ENCODE measurements around the gene RAB7A.
"Not testable (repeated sequence)": the region's sequence is repeated elsewhere in the genome, so short reads cannot be mapped to it uniquely, and the experiment has no call there.

The RAB7A gene

GRCh38 chr3:128823631-128824030 lies 97.6 kb downstream of the RAB7A start:
- DNase-seq: no peak

DNA sequence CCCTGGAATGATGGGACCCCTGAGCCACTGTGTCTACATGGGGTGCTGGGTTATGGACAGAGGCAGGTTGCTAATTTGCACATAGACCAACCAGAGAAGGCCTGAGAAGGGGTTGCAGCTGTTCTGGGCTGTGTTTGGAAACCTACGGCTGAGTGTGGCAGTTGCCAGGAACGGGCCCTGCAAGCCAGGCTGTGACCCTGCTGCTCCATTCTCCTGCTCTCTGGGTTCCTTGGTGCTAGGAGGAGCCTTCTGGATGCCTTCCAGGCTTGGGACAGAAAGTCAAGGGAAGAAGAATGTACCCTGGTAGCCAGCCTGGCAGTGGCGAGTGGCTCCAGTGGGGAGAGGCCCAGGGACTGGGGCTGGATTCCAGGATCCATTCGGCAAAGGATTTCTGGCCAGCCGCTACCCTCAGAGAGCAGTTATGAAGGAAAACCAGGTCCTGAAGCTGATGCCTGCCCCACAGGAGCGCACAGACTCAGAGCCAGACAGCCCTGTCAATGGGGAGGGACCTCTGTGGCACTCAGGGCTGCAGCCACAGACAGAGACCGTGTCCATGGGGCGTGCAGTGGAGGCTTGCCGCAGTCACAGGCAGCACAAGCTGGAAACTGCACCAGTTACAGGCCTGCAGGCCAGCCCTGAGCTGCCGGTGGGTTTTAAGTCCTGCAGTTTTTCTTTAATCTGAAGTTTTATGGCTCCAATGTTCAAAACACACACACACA lies 98.3 kb downstream of the RAB7A start:
- no peak for DNase-seq

- DNase-seq: no peak
These were observed 99.2 kb downstream of the RAB7A start for GRCh38 chr3:128825117-128825725.

DNA sequence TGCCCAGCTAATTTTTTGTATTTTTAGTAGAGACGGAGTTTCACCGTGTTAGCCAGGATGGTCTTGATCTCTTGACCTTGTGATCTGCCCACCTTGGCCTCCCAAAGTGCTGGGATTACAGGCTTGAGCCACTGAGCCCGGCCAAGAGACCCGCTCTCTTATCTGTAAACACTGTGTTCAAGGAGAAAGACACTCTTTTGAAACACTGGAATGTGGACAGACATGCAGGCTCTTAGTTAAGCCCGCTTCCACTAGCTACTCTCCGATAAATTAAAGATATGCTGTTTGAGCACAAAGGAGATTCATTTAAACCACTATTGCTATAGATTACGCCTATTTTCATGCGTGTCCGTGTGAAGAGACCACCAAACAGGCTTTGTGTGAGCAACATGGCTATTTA lies 103.1 kb downstream of the RAB7A start:
- DNase-seq: not testable (repeated sequence)

DNA sequence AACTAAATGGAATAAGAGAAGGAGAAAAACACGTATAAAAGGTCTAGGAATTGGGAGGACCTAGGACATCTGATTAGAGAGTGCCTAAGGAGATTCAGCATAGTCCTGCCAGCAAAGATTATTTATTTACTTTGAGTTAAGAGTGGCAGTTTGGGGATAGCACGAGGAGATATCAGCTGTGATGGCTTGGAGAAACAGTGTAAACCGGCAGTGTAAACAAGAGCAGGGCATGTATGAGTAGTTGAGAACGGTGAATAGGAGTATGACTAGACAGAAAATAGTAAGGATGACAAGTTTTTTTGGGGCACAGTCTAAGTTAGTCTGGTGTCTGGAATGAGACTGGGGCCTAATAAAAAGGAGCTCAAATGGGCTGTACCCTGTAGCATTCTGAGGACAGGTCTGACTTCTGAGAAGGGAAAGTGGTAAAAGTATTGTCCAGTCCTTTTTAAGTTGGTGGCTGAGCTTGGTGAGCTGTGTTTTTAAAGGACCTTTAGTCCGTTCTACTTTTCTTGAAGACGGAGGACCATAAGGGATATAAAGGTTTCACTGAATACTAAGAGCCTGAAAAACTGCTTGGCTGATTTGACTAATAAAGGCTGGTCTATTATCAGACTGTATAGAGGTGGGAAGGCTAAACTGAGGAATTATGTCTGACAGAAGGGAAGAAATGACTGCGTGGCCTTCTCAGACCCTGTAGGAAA lies 104.1 kb downstream of the RAB7A start:
- not testable (repeated sequence) for DNase-seq

GRCh38 chr3:128830762-128831161 lies 104.8 kb downstream of the RAB7A start:
- DNase-seq: not testable (repeated sequence)

DNA sequence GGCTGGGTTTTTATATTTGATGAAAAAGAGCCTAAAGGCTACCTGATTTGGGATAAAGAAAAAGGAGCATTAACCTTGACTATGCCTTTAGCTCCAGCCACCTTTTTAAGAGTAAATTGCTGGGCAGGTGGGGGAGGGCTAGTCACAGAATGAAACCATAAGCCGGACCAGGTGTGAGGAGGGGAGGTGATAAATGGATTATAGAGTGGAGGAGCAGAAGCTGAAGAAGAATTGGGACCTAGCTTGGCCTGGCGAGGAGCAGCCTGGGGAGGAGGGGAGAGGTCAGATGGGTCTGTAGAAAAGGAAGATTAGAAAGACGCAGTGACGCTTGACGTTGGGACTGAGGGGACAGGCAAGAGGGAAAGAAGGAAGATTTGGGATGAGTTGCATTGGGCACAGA lies 107.0 kb downstream of the RAB7A start:
- not testable (repeated sequence) for DNase-seq

DNA sequence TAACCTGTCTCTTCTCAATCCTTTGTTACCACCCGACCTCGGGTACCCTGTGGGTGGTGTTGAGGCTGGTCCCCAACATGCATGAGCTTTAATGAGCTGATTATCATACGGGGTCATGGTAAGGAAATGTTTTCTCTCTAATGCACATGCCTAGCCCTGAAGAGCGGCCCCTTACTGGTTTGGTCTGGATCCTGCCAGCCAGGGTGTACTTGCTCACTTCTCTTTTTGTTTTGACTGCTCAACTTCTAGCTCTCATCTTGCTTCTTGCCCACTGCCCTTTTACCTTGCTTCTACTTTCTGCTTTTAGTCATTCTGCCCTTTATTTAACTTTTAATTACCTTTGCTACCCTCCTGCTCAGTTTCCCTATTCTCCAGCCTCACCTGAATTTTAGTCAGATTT lies 109.1 kb downstream of the RAB7A start:
- DNase-seq: no peak

DNA sequence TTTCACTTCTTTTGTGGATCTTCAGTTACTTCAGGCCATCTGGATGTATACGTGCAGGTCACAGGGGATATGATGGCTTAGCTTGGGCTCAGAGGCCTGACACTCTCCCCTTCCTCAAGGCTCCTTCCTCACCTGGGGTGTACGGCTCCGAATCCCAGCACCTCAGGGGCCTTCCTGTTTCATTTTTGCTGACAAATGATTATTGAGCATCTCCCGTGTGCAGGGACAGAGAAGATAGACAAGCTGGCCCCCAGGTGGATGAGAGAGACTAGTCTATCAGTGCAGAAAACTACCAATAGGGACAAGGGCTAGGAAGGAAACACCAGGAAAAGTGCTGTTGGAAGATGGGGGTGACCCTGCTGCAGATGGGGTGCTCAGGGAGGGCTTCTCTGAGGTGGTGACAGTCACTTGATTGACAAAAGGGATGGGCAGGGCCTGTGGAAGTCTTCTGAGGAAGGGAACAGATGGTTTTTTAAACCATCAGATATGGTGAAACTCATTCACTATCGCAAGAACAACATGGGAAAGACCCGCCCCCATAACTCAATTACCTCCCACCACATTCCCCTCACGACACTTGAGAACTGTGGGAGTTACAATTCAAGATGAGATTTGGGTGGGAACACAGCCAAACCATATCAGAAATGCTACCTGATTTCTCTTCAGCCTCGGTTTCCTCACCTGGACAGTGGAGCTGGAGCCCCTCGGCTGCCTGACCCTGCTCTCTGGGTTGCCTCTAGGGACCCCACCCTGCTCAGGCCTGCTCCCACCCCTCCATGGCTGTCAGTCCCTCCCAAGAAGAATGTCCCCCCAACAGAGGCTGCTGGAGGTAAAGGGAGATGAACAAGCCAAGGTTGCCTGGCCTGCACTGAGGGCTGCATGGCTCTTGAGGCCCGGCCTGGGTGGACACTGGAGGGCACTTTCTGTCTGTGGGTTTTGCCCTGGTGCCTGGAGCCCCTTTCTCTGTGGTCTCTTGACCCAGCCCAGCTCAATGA lies 116.2 kb downstream of the RAB7A start:
- DNase-seq: no peak

GRCh38 chr3:128844502-128844901 lies 118.5 kb downstream of the RAB7A start:
- DNase-seq: no peak

- DNase-seq: no peak
These were observed 119.3 kb downstream of the RAB7A start for GRCh38 chr3:128845119-128845777.

GRCh38 chr3:128845778-128846485 lies 119.9 kb downstream of the RAB7A start:
- peak; percentile 65 for DNase-seq

DNA sequence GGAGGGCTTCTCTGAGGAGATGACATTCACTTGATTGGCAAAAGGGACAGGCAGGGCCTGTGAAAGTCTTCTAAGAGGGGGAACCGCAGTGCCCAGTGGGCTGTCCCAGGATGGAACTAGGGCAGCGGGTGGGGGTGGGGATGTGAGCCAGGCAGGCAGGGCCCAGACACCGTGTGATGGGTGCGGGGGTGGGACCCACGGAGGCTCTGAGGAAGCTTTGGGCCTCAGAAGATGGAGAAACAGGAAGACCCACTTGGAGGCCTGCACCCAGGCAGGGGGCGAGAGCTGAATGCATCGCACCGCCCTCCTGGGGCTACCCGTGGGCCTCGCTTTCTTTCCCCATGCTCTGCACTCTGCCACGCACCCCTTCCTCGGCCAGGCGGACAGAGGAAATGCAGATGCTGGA lies 120.5 kb downstream of the RAB7A start:
- no peak for DNase-seq

DNA sequence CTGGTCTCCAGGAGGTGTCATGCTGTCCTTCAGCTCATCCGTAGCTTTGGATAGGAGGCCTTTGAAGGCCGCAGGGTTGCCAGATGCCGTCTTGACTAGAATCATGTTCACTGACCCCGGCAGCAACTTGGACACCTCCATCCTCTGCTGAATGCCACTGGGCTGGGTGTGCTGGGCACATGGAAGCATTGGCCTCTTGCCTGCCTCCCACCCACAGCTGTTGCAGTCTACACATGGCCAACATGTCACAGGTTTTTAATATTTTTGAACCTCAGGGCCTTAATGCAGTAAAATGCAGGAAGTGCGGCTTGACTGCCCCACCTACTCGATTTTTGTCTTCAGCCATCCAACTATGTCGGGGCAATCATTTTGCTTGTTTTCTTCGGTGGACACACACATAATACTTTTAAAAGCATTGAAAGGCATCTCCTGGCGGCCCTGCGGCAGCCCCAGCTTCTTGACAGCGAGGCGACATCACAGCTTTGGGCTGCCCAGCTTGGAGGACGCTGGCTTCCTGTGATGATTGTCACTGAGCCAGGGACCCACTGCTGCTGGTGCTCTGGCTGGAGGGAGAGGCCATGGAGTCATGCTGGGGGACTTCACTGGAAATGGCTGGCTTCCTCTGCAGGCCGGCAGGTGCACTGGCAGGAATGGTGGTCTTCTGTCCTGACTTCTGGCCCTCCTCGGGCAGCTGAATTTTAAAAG lies 121.8 kb downstream of the RAB7A start:
- DNase-seq: no peak

- DNase-seq: no peak
These were observed 123.0 kb downstream of the RAB7A start for GRCh38 chr3:128848936-128849335.

DNA sequence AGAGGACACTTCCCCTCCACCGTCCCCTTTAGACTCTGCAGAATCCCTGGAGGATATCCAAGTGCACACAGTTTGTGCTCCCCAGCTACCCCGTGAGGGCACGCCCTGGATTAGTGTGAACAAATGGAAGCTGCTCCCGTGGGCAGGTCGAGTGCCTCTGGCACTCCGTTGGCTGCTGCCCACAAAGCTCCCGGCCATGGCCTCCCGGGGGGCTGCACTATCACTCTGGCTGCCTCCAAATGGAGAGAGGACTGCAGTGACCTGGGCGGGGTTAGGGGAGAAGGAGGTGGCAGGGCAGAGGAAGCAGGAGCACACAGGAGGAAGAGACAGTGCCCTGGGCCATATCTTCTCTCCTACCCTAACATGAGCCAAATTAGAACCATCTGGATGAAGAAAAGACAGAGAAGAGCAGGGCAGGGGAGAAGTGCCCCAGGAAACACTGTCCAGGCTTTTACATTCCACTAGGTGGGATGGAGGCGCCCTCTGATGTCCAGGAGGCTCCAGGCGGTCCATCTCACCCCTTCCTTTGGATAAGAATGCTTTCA lies 124.0 kb downstream of the RAB7A start:
- DNase-seq: no peak

- DNase-seq: no peak
These were observed 124.6 kb downstream of the RAB7A start for GRCh38 chr3:128850544-128850943.

DNA sequence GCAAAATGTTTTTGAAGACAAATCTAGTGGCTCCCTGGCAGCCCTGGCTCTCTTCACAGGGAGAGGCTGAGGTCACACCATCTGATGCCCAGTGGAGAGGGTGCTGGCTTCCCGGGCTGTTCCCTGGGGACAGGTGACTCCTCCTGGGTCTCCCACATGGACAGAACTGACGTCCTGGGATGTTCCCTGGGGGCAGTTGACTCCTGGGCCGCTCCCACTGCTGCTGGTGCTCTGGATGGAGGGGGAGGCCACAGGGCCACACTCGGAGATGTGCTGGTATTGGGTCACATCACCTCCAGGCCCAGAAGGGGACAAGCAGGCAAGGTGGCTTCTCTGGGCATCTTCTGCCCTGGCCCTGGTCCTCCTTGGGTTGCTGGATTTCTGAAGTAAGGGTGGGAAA lies 125.6 kb downstream of the RAB7A start:
- DNase-seq: no peak

DNA sequence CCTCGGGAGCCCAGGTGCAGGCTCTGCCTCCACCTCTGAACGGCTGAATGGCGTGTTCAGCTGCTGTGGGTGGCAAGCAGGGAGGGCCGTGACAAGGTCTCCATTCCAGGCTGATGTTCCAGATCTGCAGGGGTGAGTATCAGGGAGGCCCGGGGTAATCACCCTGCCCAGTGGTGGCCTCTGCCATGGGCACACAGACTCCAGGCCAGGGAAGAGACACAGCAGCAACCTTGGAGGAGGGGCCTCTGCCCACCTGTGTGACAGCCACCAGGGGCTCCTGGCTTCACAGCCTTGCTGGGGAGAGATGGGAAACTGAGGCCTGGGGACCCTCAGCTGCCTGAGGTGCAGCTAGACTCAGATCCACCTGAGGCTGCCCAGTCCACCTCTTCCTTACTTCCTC lies 127.8 kb downstream of the RAB7A start:
- no peak for DNase-seq

DNA sequence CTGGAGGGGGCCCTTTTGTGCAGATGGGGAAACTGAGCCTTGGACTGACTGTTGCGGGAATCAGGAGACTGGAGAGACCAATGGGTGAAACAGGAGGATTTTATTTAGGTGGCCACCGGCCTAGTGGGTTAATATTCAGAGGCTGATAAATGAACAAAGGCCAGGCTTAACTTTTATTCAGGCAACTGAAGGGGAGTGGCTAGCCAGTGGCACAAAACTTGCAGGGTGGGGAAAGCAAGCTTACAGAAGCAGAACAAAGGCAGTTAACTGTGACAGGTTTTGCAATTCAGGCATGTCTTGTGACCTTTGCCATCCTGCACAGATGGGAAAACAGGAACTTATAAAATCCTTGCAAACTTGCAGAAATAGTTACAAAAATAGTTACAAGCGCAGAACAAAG lies 128.5 kb downstream of the RAB7A start:
- no peak for DNase-seq

- DNase-seq: no peak
These were observed 129.6 kb downstream of the RAB7A start for GRCh38 chr3:128855569-128855968.

All from activated T-cell treated with anti-CD3 and anti-CD28 coated beads for 4 hours (primary cell).